ENCODE data around the gene CHCHD6. TPM values are rescaled to one million over a fixed set of nuclear protein-coding genes. Genes with fewer than 3 reads are reported as not detected.

The CHCHD6 gene
- total RNA-seq, 1 experiment from 2014 or later = 36.3 TPM

DNA sequence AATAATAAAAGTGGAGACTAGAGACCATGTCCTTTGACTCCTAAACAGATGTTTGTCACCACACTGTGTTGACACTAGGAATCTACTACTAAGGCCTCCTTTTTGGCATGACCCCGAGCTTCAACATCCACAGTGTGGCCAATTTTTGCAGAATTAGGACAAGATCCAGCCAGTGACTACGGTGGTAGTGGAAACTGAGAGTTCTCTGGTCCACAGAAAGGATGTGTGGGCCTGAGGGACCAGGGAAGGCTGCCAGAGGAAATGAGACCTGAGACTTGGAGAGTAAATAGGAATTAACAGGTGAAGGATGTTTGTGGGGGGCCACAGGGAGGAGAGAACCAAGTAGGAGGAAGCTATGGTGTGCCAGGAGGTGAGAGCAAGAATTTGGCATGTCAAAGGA lies 122.7 kb downstream of the CHCHD6 start:
- no TSS peak for BruUV-seq (replicated peaks)
- Histone ChIP-seq H2AFZ (ENCODE audit: low read depth, low read length, poor library complexity, severe bottlenecking) (no peak overlapping the region), H3K9ac (ENCODE audit: low read length) (no peak overlapping the region), H3K4me1 (ENCODE audit: control insufficient read depth in 1 of 2, insufficient read depth in 2 of 2, low read length in 2 of 2) (no peaks in the 10 kb centered on the region), H3K36me3 (ENCODE audit: control insufficient read depth in 1 of 2, insufficient read depth in 2 of 2, low read length in 2 of 2) (no peaks in the 10 kb centered on the region), H3K9me3 (ENCODE audit: control insufficient read depth in 1 of 2, insufficient read depth in 1 of 2, low read depth in 1 of 2, low read length in 2 of 2) (no peaks in the 10 kb centered on the region), H3K27ac (ENCODE audit: low read depth, low read length) (no peak overlapping the region), H3K27me3 (ENCODE audit: insufficient read depth, low read length) (no peaks in the 10 kb centered on the region), H3K4me2 (ENCODE audit: low read length) (no peak overlapping the region), H3K9me2 (ENCODE audit: insufficient read depth) (no peaks in the 10 kb centered on the region), H3K4me3 (replicated peaks in 1 of 2; ENCODE audit: low read depth in 1 of 2, low read length in 2 of 2) (no peak overlapping the region), H3K79me2 (ENCODE audit: insufficient read depth, low read length) (0 out of 2 replicates have a peak, but pooled peaks cover 5% of the 10 kb centered on the region), H4K20me1 (ENCODE audit: insufficient read depth) (no peaks in the 10 kb centered on the region)
- DNase-seq (ENCODE audit: low read depth, low spot score) = no peak
- POLR2A ChIA-PET = no interaction called here
- TF ChIP-seq POLR2A (IDR thresholded peaks at IDR 0.05; ENCODE audit: borderline replicate concordance, extremely low read depth, insufficient read depth, insufficient read length) (no peak), RAD21 (IDR thresholded peaks at IDR 0.05; ENCODE audit: low read depth) (no peak), YY1 (IDR thresholded peaks at IDR 0.05; ENCODE audit: extremely low read depth, insufficient replicate concordance, low read depth, low read length) (no peak), ZNF274 (IDR thresholded peaks at IDR 0.05; ENCODE audit: low read depth, low read length) (no peak), TCF7L2 (IDR thresholded peaks at IDR 0.05; ENCODE audit: borderline replicate concordance, extremely low read depth, insufficient read depth, insufficient read length) (no peak), POLR2AphosphoS5 (IDR thresholded peaks at IDR 0.05; ENCODE audit: low read depth, low read length) (no peak), JUND (IDR thresholded peaks at IDR 0.05) (no peak), ZFX (IDR thresholded peaks at IDR 0.05) (no peak)
- RAD21 ChIA-PET (ENCODE audit: low non-redundant PET in 1 of 2, low total read pairs in 2 of 2, uncharacterized antibody in 2 of 2, unreplicated experiment in 2 of 2) = no interaction called here
- no peak for ATAC-seq
- intact Hi-C loops (cut with micrococcal nuclease) = no loop called here
- CTCF ChIA-PET = no interaction called here

DNA sequence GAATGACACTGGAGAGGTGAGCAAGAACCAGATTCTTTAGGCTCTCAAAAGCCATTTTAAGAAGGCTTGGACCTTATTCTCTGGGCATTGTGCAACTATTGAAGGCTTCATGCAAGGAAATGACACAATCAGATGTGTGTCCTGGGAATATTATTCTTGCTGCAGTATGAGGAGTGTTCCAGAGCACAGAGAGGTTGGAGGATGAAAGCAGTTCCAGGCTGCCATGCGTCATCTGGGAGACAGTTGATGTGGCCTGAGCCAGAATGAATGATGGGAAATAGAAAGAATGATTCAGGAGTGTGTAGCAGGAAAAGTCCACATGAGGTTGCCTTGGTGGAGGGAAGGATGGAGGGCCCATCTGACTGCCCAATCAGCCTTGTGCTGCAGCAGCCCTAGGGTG lies 123.1 kb downstream of the CHCHD6 start:
- intact Hi-C loops (cut with micrococcal nuclease) = no loop called here

More for the DNA sequence above, 123.1 kb downstream of the CHCHD6 start:
- H3K27ac ChIP-seq (ENCODE audit: low read depth, low read length) = no peak overlapping the region
- 0 out of 2 replicates have a peak, but pooled peaks cover 3% of the 10 kb centered on the region for H3K79me2 ChIP-seq (ENCODE audit: insufficient read depth, low read length)
- no peak overlapping the region for H3K4me3 ChIP-seq (replicated peaks in 1 of 2; ENCODE audit: low read depth in 1 of 2, low read length in 2 of 2)
- BruUV-seq (replicated peaks) = no TSS peak
- CTCF ChIA-PET = no interaction called here
- no peaks in the 10 kb centered on the region for H3K27me3 ChIP-seq (ENCODE audit: insufficient read depth, low read length)
- no peaks in the 10 kb centered on the region for H3K4me1 ChIP-seq (ENCODE audit: control insufficient read depth in 1 of 2, insufficient read depth in 2 of 2, low read length in 2 of 2)
- POLR2A ChIA-PET = no interaction called here
- TF ChIP-seq, protein P1, sequence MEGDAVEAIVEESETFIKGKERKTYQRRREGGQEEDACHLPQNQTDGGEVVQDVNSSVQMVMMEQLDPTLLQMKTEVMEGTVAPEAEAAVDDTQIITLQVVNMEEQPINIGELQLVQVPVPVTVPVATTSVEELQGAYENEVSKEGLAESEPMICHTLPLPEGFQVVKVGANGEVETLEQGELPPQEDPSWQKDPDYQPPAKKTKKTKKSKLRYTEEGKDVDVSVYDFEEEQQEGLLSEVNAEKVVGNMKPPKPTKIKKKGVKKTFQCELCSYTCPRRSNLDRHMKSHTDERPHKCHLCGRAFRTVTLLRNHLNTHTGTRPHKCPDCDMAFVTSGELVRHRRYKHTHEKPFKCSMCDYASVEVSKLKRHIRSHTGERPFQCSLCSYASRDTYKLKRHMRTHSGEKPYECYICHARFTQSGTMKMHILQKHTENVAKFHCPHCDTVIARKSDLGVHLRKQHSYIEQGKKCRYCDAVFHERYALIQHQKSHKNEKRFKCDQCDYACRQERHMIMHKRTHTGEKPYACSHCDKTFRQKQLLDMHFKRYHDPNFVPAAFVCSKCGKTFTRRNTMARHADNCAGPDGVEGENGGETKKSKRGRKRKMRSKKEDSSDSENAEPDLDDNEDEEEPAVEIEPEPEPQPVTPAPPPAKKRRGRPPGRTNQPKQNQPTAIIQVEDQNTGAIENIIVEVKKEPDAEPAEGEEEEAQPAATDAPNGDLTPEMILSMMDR (IDR thresholded peaks at IDR 0.05 in 2 of 3, conservative IDR thresholded peaks at IDR 0.05 in 1 of 3; ENCODE audit: borderline replicate concordance in 1 of 3, insufficient read depth in 1 of 3, low read depth in 2 of 3, low read length in 2 of 3) = no peak
- TF ChIP-seq RAD21 (IDR thresholded peaks at IDR 0.05; ENCODE audit: low read depth) = no peak
- TF ChIP-seq SIN3A (IDR thresholded peaks at IDR 0.05; ENCODE audit: low read depth) = no peak
- no peak for TF ChIP-seq EGR1 (IDR thresholded peaks at IDR 0.05; ENCODE audit: low read depth)
- TF ChIP-seq EZH2 (IDR thresholded peaks at IDR 0.05) = no peak
- TF ChIP-seq CEBPB (IDR thresholded peaks at IDR 0.05; ENCODE audit: low read depth) = no peak
- TF ChIP-seq, protein P2, sequence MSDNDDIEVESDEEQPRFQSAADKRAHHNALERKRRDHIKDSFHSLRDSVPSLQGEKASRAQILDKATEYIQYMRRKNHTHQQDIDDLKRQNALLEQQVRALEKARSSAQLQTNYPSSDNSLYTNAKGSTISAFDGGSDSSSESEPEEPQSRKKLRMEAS (IDR thresholded peaks at IDR 0.05) = no peak
- no peak for TF ChIP-seq POLR2AphosphoS5 (IDR thresholded peaks at IDR 0.05; ENCODE audit: low read depth, low read length)
- no peak for TF ChIP-seq TCF7L2 (IDR thresholded peaks at IDR 0.05; ENCODE audit: borderline replicate concordance, extremely low read depth, insufficient read depth, insufficient read length)
- TF ChIP-seq EZH2phosphoT487 (IDR thresholded peaks at IDR 0.05; ENCODE audit: borderline replicate concordance) = no peak
- H3K9me2 ChIP-seq (ENCODE audit: insufficient read depth) = no peaks in the 10 kb centered on the region
- H3K4me2 ChIP-seq (ENCODE audit: low read length) = no peak overlapping the region
- no peak overlapping the region for H3K9ac ChIP-seq (ENCODE audit: low read length)
- H4K20me1 ChIP-seq (ENCODE audit: insufficient read depth) = no peaks in the 10 kb centered on the region
- RAD21 ChIA-PET (ENCODE audit: low non-redundant PET in 1 of 2, low total read pairs in 2 of 2, uncharacterized antibody in 2 of 2, unreplicated experiment in 2 of 2) = no interaction called here
- H3K36me3 ChIP-seq (ENCODE audit: control insufficient read depth in 1 of 2, insufficient read depth in 2 of 2, low read length in 2 of 2) = no peaks in the 10 kb centered on the region
- H3K9me3 ChIP-seq (ENCODE audit: control insufficient read depth in 1 of 2, insufficient read depth in 1 of 2, low read depth in 1 of 2, low read length in 2 of 2) = no peaks in the 10 kb centered on the region
- DNase-seq (ENCODE audit: low read depth, low spot score) = no peak
- no peak for ATAC-seq
- H2AFZ ChIP-seq (ENCODE audit: low read depth, low read length, poor library complexity, severe bottlenecking) = no peak overlapping the region

Measured in HCT116 (cell line).